Keratinocyte (primary cell): ENCODE measurements around the gene IL1B.

Source experiments
- CTCF ChIP-seq, 3 experiments: IDR thresholded peaks in 1 of 3; conservative IDR thresholded peaks in 1 of 3; optimal IDR thresholded peaks in 1 of 3; 2 replicates in 2 of 3; 3 replicates in 1 of 3; pipeline versions ENCODE3 to v1.5.1; 2011; ENCODE audit warnings: low read length in 3 of 3, mild to moderate bottlenecking in 3 of 3, moderate library complexity in 2 of 3, control low read depth in 1 of 3, inconsistent platforms in 1 of 3; ENCODE audit not compliant: insufficient read depth in 2 of 3; ENCODE audit errors: extremely low read depth in 1 of 3
- EZH2 ChIP-seq: IDR thresholded peaks from one replicate; pipeline ENCODE4 v1.6.1; 2012; ENCODE audit warnings: inconsistent platforms, mild to moderate bottlenecking, low read length, moderate library complexity

GRCh38 chr2:112885506-112885902 lies 48.9 kb upstream of the IL1B start:
- TF ChIP-seq CTCF (optimal IDR thresholded peaks at IDR 0.05 in 1 of 3, IDR thresholded peaks at IDR 0.05 in 1 of 3, conservative IDR thresholded peaks at IDR 0.05 in 1 of 3; ENCODE audit: extremely low read depth in 1 of 3, insufficient read depth in 2 of 3, low read length in 3 of 3), result no peak
- no peak for TF ChIP-seq EZH2
